ENCODE results near the gene MUCL3. TPM values are rescaled to one million over a fixed set of nuclear protein-coding genes. Genes with fewer than 3 reads are reported as not detected.
"Not testable (repeated sequence)": the region's sequence is repeated elsewhere in the genome, so short reads cannot be mapped to it uniquely, and the experiment has no call there.

Gene MUCL3
- total and polyA plus RNA-seq, 2 donors, result not detected

DNA sequence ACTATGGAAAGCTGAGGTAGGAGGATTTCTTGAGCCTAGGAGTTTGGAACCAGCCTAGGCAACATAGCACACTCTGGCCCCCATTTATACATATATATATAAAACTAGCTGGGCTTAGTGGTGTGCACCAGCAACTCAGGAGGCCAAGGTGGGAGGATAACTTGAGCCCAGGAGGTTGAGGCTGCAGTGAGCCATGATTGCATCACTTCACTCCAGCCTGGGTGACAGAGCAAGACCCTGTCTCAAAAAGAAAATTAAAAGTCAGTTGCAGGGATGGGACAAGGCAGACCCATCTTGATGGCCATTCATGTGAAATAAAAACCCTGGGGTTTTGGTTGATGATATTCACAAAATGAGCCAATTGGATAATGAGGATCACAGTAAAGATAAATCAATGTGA lies 39.3 kb upstream of the MUCL3 start:
- DNase-seq (ENCODE audit: extremely low spot score), result no peak
- H3K4me3 ChIP-seq (ENCODE audit: low read depth, low read length), result no peak overlapping the region
- peaks cover 3% of the 10 kb centered on the region for H3K36me3 ChIP-seq (ENCODE audit: insufficient read depth)
- no peaks in the 10 kb centered on the region for H3K4me1 ChIP-seq (ENCODE audit: insufficient read depth)
- H3K27ac ChIP-seq (ENCODE audit: low read depth), result no peak overlapping the region

GRCh38 chr6:30902196-30902595 lies 38.6 kb upstream of the MUCL3 start:
- not testable (repeated sequence) for H3K4me1 ChIP-seq (ENCODE audit: insufficient read depth); DNase-seq (ENCODE audit: extremely low spot score); H3K27ac ChIP-seq (ENCODE audit: low read depth); H3K36me3 ChIP-seq (ENCODE audit: insufficient read depth); H3K4me3 ChIP-seq (ENCODE audit: low read depth, low read length)
- 79% methylated on average over 9 of the region's 9 CpGs for WGBS

GRCh38 chr6:30902709-30903108 lies 38.1 kb upstream of the MUCL3 start:
- Histone ChIP-seq H3K4me3 (ENCODE audit: low read depth, low read length) (no peak overlapping the region), H3K36me3 (ENCODE audit: insufficient read depth) (peaks cover 3% of the 10 kb centered on the region), H3K27ac (ENCODE audit: low read depth) (no peak overlapping the region), H3K4me1 (ENCODE audit: insufficient read depth) (no peaks in the 10 kb centered on the region)
- no peak for DNase-seq (ENCODE audit: extremely low spot score)
- 49% methylated on average over 5 of the region's 5 CpGs for WGBS

GRCh38 chr6:30903236-30903635 lies 37.5 kb upstream of the MUCL3 start:
- no peak for DNase-seq (ENCODE audit: extremely low spot score)
- no peaks in the 10 kb centered on the region for H3K4me1 ChIP-seq (ENCODE audit: insufficient read depth)
- no peak overlapping the region for H3K27ac ChIP-seq (ENCODE audit: low read depth)
- H3K4me3 ChIP-seq (ENCODE audit: low read depth, low read length), result no peak overlapping the region
- H3K36me3 ChIP-seq (ENCODE audit: insufficient read depth), result peaks cover 3% of the 10 kb centered on the region
- 92% methylated on average over 4 of the region's 4 CpGs for WGBS

DNA sequence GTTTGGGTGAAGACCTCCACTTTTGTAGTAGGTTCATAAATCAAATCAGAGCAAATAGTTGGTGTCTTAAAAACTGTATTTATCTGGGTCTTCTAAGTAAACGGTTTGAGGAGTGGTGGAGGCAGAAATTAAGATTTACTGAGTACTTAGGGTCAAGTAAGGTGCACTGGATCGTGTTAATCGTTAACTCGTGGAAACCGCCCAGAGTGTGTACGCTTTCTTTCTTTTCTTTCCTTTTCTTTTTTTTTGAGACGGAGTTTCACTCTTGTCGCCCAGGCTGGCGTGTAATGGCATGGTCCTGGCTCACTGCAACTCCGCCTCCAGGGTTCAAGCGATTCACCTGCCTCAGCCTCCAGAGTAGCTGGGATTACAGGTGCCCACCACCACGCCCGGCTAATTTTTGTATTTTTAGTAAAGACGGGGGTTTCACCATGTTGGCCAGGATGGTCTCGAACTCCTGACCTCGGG lies 33.4 kb upstream of the MUCL3 start:
- WGBS, result 52% methylated on average over 16 of the region's 16 CpGs
- not testable (repeated sequence) for H3K36me3 ChIP-seq (ENCODE audit: insufficient read depth); H3K27ac ChIP-seq (ENCODE audit: low read depth); H3K4me1 ChIP-seq (ENCODE audit: insufficient read depth); DNase-seq (ENCODE audit: extremely low spot score)
- peak overlapping the region; percentile 91 for H3K4me3 ChIP-seq (ENCODE audit: low read depth, low read length)

- DNase-seq (ENCODE audit: extremely low spot score), result peak; percentile 98
- H3K36me3 ChIP-seq (ENCODE audit: insufficient read depth), result no peaks in the 10 kb centered on the region
- under 1% methylated on average over 49 of the region's 49 CpGs for WGBS
- no peak within 1 kb of the TSS for H3K27ac ChIP-seq (ENCODE audit: low read depth)
- H3K4me3 ChIP-seq (ENCODE audit: low read depth, low read length), result peak within 1 kb of the TSS; percentile 91
- H3K4me1 ChIP-seq (ENCODE audit: insufficient read depth), result peaks cover 3% of the 10 kb centered on the region
Measured at GRCh38 chr6:30907758-30908591, 32.8 kb upstream of the MUCL3 start, which contains the start of gene GTF2H4. Gene GTF2H4 (plus strand): TSS chr6:30908207.

GRCh38 chr6:30908700-30909099 lies 32.1 kb upstream of the MUCL3 start:
- WGBS, result 23% methylated on average over 2 of the region's 2 CpGs
- Histone ChIP-seq H3K36me3 (ENCODE audit: insufficient read depth) (no peaks in the 10 kb centered on the region), H3K4me1 (ENCODE audit: insufficient read depth) (peaks cover 3% of the 10 kb centered on the region), H3K4me3 (ENCODE audit: low read depth, low read length) (peak overlapping the region; percentile 91), H3K27ac (ENCODE audit: low read depth) (no peak overlapping the region)
- DNase-seq (ENCODE audit: extremely low spot score), result no peak

GRCh38 chr6:30910473-30910872 lies 30.3 kb upstream of the MUCL3 start:
- not testable (repeated sequence) for H3K36me3 ChIP-seq (ENCODE audit: insufficient read depth); H3K4me3 ChIP-seq (ENCODE audit: low read depth, low read length); DNase-seq (ENCODE audit: extremely low spot score); H3K4me1 ChIP-seq (ENCODE audit: insufficient read depth); H3K27ac ChIP-seq (ENCODE audit: low read depth)
- 91% methylated on average over 12 of the region's 12 CpGs for WGBS

GRCh38 chr6:30912746-30913520 lies 27.8 kb upstream of the MUCL3 start:
- Histone ChIP-seq H3K36me3 (ENCODE audit: insufficient read depth) (no peaks in the 10 kb centered on the region), H3K4me1 (ENCODE audit: insufficient read depth) (peaks cover 3% of the 10 kb centered on the region), H3K4me3 (ENCODE audit: low read depth, low read length) (no peak overlapping the region), H3K27ac (ENCODE audit: low read depth) (no peak overlapping the region)
- 84% methylated on average over 8 of the region's 8 CpGs for WGBS
- DNase-seq (ENCODE audit: extremely low spot score), result no peak

DNA sequence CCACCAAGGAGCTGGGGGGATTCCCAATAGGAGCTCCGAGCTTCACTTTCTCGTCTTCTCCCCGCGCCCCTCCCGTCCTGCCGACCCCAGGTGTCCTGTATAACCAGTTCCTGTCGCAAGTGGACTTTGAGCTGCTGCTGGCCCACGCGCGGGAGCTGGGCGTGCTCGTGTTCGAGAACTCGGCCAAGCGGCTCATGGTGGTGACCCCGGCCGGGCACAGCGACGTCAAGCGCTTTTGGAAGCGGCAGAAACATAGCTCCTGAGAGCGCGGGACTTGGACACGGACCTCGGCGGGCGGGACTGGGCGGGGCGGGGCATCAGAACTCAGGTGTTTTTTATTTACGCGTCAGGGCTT lies 27.1 kb upstream of the MUCL3 start:
- Histone ChIP-seq H3K36me3 (ENCODE audit: insufficient read depth) (no peaks in the 10 kb centered on the region), H3K4me3 (ENCODE audit: low read depth, low read length) (peak overlapping the region; percentile 51), H3K4me1 (ENCODE audit: insufficient read depth) (peaks cover under 1% of the 10 kb centered on the region), H3K27ac (ENCODE audit: low read depth) (peak overlapping the region; percentile 85)
- WGBS, result 5% methylated on average over 31 of the region's 31 CpGs
- no peak for DNase-seq (ENCODE audit: extremely low spot score)

- Histone ChIP-seq H3K4me3 (ENCODE audit: low read depth, low read length) (peak within 1 kb of the TSS; percentile 51), H3K36me3 (ENCODE audit: insufficient read depth) (no peaks in the 10 kb centered on the region), H3K4me1 (ENCODE audit: insufficient read depth) (no peaks in the 10 kb centered on the region), H3K27ac (ENCODE audit: low read depth) (peak within 1 kb of the TSS; percentile 87)
- DNase-seq (ENCODE audit: extremely low spot score), result peak; percentile 71
- WGBS, result under 1% methylated on average over 52 of the region's 52 CpGs
Measured at GRCh38 chr6:30914076-30914853, 26.5 kb upstream of the MUCL3 start, which contains the start of gene VARS2. Gene VARS2 (plus strand): TSS chr6:30914238. CDS start chr6:30914837, 599 bp downstream.

DNA sequence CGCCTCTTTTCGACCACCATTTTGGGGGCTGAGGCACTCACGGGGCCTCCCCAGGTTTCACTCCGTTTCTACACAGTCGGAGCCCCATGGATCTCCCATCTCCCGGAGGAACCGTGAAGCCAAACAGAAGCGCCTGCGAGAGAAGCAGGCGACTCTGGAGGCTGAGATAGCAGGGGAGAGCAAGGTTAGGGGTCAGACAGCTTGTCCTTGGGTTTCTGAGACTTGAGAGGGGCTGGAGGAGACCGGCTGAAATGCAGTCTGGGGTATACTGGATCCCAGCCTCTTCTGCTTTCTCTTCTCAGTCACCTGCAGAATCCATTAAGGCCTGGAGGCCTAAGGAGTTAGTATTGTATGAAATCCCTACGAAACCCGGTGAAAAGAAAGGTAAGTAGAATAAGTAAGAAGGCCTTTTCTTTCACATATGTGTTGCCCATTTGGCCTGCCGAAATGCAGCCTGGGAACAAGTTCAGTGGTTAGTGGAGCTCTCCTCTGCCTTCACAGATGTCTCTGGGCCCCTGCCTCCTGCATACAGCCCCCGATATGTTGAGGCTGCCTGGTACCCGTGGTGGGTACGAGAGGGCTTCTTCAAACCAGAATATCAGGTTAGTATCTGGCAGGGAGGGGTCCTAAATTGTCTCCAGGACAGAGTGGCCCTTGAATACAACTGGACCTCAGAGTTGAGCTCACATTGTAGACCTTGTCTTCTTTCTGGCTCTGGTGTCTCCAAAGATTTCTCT lies 25.8 kb upstream of the MUCL3 start:
- Histone ChIP-seq H3K4me1 (ENCODE audit: insufficient read depth) (no peaks in the 10 kb centered on the region), H3K36me3 (ENCODE audit: insufficient read depth) (no peaks in the 10 kb centered on the region), H3K27ac (ENCODE audit: low read depth) (no peak overlapping the region), H3K4me3 (ENCODE audit: low read depth, low read length) (peak overlapping the region; percentile 51)
- DNase-seq (ENCODE audit: extremely low spot score), result no peak
- 51% methylated on average over 17 of the region's 17 CpGs for WGBS

GRCh38 chr6:30915591-30915946 lies 25.2 kb upstream of the MUCL3 start:
- Histone ChIP-seq H3K36me3 (ENCODE audit: insufficient read depth) (no peaks in the 10 kb centered on the region), H3K4me1 (ENCODE audit: insufficient read depth) (no peaks in the 10 kb centered on the region), H3K27ac (ENCODE audit: low read depth) (no peak overlapping the region), H3K4me3 (ENCODE audit: low read depth, low read length) (no peak overlapping the region)
- 21% methylated on average over 5 of the region's 5 CpGs for WGBS
- peak; percentile 63 for DNase-seq (ENCODE audit: extremely low spot score)
